Kidney glomerular epithelial cell (primary cell): ENCODE results near the gene SMAD3.

Experiments used
- DNase-seq: peaks from one replicate; lab custom pipeline; 2025; lab: John Stamatoyannopoulos, UW

SMAD3 gene

DNA sequence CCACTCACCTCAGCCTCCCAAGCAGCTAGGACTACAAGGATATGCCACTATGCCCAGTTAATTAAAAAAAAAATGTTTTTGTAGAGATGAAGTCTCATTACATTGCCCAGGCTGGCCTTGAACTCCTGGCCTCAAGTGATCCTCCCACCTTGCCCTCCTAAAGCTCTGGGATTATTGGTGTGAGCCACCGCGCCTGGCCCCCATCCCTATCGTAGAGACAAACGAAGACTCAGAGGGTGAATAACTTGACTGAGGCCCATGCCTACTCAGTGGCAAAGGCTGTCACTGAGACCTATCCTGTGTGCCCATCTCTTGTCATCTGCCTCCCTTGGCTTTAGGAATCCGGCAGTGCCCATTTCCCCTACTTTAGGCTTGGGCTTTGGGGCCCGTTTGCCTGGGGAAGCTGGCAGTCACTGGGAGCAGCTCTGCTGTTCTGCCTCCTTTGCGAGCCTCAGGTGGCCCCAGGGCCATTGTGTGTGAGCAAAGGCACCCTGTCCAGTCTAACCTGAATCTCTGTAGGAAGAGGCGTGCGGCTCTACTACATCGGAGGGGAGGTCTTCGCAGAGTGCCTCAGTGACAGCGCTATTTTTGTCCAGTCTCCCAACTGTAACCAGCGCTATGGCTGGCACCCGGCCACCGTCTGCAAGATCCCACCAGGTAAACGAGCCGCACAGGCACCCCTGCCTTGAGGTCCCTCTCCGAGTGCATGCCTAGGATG, 119.0 kb downstream of the SMAD3 start:
- no peak for DNase-seq

DNA sequence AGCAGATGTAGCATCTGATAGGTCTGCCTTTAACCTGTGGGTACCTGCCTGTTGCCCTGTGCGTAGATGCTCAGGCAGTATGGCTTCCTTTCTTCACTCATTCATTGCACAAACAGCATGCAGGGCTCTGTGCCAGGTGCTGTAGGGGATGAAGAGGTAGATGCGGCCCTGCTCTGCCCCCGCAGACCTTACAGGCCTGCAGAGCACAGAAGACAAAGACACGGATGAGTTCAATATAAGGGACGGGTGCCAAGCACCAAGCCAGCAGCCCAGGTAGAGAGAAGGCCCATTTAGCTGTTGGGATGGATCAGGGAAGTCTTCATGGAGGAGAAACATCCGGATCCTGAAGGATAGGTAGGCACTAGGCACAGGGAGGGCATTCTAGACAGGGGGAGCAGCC, 119.6 kb downstream of the SMAD3 start:
- DNase-seq: no peak

DNA sequence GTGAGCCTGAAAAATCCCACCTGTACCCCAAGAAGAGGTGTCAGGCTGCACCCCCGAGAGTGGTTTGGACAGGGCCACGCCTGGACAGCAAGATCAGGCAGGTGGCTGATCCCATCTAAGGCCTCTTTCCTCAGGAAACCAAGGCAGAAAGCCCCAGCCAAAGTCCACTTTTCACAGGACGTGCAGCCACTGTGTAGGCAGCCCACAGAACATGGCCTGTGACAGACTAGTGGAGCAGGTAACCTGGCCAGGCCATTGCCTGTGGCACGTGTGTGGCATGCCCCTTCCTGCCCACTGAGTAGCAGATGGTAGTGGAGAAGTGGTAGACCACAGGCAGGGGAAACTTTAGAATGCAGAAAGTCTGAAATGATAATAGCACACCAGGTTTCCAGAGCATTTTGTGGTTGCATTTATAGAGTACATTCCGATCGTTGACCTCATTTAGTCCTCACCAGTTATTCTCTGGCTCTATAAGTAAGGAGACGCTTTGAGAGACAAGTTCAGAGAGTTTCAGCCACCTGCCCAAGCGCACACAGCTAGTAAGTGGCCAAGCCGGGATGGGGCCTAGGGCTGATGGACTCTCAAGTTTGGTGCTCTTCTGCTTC, 120.3 kb downstream of the SMAD3 start:
- DNase-seq: no peak

DNA sequence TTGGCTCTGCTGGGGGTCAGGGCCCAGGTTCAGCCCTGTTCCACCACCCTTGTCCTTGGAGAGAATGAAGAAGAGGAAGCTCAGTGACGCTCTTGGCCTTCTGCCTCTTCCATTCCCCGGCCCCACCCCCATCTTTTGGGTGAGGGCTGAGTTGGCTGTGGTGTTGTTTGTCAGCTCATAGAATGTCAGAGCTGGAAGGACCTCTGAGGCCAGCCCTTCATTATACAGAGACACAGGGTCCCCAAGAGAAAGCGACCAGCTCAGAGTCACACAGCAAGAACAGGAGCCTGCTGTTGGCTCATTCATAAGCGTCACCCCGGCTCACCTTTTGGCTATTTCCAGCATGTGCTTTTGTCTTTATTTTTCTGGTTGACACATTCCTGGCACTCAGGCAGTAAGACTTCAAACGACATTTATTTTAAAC, 120.8 kb downstream of the SMAD3 start:
- DNase-seq: no peak

DNA sequence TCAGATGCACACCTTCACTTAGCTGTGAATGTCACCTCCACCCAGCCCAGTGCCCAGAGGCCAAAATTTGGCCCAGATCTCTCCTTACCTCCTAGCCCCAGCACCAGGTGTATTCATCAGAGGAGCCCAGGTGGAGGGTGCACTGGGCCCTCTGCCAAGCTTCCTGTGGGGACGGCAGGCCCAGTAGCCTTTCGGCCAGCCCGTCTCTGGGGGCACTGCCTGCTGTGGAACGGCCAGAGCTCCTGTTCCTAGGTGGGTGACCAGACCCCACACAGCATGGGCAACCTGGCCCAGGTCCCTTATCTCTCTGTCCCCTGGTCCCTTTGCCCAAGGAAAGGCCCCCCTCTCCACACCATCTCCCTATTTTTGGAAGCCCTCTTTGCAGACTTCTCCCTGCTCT, 121.3 kb downstream of the SMAD3 start:
- DNase-seq: no peak

DNA sequence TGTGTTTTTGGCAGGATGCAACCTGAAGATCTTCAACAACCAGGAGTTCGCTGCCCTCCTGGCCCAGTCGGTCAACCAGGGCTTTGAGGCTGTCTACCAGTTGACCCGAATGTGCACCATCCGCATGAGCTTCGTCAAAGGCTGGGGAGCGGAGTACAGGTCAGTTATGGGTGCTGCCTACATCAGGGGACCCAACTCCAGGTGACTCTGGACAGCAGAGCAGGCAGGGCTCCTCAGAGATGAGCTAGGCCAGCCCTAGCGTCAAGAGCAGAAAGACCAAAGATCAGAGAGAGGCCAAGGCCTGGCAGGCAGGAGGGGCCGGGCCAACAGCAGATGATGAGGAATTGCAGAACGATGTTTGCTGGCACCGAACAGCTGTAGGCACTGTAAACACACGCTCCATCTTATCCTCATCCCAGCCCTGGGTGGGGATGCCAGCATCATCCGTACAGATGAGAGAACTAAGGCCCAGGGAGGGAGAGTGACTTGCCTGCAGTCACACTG, 122.0 kb downstream of the SMAD3 start:
- no peak for DNase-seq

DNA sequence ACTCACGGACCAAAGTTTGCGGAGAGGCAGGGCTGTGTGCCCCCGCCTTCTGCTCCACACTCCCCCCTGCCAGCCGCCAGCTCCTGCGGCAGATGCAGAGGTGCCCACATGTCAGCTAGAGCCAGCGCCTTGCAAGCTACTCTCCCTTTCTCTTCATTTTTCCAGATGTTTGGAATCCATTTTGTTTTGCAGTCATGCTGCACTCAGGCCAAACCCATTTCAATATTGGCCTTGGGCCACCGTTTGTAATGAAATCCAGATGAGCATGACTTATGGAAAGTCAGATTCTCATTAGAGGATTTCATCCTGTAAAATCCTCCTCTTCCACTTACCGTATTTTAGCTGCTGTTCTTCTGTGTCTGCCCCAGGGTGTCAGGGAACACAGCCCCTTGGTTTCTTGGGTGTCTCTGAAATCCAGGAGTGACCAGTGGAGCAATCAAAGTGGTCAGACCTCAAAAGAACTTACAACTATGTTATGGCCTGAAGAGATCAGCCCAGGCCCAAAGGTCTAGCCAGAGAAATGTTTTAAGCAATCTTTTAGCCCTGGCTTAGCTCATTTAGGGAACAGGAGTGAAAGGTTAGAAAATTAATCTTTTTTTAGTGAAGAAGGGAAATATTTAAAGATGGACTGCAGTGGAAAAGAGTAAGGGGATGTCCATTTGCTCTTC, 123.3 kb downstream of the SMAD3 start:
- DNase-seq: no peak

DNA sequence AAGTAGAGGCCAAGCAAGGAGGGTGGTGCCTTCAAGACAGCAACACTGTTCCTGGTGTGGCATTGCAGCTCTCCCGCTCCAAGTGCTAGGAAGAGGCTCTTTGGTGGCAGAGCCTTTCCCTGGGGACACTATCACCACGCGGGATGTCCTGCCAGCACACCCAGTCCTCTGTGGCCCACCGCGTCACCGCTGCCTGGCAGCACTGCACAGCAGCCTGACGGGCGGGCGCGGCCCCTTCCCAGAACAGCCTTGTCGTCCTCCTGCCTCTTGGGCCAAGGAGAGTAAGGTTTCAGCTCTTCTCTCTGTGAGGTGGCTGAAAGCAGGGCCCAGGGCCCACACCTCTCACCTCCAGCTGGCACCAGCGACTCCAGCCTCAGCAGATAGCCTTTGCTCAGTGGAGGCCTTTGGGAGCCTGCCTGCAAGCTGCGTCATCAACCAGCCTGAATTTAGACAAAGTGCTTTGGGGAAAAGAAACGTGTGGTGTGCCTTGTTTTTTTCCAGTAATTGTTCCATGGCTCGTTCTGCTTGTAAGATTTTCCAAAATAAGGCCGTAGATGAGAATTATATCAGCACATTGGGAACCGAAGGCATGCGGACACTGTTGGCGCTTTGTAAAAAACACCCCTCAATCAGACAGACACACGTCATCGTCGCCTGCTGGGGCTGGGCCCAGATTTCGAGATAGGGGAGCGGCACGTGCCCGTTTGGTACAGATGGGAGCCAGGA, 124.1 kb downstream of the SMAD3 start:
- no peak for DNase-seq

DNA sequence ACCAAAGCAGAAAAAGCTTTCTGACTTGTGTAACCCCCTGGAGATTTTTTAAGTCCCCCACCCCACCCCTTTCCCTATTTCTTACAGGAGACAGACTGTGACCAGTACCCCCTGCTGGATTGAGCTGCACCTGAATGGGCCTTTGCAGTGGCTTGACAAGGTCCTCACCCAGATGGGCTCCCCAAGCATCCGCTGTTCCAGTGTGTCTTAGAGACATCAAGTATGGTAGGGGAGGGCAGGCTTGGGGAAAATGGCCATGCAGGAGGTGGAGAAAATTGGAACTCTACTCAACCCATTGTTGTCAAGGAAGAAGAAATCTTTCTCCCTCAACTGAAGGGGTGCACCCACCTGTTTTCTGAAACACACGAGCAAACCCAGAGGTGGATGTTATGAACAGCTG, 124.9 kb downstream of the SMAD3 start:
- DNase-seq: no peak

DNA sequence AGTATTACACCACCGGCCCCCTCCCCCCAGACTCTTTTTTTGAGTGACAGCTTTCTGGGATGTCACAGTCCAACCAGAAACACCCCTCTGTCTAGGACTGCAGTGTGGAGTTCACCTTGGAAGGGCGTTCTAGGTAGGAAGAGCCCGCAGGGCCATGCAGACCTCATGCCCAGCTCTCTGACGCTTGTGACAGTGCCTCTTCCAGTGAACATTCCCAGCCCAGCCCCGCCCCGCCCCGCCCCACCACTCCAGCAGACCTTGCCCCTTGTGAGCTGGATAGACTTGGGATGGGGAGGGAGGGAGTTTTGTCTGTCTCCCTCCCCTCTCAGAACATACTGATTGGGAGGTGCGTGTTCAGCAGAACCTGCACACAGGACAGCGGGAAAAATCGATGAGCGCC, 125.4 kb downstream of the SMAD3 start:
- DNase-seq: no peak

DNA sequence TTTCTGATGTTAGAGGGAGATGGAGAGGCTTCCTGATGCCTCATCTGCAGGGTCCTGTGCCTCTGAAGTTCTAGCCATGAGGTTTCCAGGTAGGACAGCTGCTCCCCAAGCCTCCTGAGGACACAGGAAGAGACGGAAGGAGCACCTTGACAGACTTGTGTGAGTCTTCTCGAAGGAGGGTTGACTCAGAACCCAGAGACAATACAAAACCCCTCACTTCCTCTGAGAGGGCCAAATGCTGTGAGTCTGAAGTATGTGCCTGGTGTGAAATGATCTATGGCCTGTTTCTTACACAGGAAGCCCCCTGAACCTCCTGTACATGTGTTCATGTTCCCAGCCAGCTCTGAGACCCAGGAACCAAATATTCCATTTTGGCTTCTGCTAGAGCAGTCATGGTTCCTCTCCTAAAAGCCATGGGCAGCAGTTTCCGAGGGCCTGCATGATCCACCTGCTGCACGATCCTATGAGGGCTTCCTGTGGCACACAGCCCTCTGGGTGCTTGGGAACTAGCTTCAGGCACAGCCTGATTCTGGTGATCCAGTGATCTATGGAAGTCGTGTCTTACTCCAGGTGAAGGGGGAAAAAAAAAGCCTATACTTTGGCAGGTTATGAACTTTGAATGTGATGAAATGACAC, 126.9 kb downstream of the SMAD3 start:
- no peak for DNase-seq

DNA sequence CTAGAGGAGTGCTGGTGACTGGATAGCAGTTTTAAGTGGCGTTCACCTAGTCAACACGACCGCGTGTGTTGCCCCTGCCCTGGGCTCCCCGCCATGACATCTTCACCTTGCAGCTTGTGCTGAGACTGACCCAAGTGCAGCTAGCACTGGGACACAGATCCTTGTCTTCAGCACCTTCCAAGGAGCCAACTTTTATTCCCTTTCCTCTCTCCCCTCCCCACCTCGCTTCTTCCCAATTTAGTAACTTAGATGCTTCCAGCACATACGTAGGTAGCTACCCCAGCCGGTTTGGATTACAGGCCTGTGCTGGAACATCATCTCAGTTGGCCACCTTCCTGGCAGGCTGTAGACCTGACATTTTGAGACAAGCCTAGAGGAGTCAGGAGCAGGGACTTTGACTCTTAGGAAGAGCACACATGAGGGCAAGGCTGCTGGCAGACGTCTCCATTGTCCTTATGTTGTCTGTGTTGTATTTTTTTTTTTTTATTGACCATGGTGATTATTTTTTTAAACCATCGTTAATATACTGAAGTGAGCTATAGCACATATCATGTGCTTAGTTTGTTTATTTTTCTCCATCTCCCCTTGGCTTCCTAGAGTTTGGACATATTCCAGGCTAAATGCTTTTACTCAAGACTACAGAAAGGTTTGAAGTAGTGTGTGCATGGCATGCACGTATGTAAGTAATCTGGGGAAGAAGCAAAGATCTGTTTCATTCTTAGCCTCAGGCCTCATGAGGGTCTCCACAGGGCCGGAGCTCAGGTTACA, 128.0 kb downstream of the SMAD3 start:
- DNase-seq: no peak

DNA sequence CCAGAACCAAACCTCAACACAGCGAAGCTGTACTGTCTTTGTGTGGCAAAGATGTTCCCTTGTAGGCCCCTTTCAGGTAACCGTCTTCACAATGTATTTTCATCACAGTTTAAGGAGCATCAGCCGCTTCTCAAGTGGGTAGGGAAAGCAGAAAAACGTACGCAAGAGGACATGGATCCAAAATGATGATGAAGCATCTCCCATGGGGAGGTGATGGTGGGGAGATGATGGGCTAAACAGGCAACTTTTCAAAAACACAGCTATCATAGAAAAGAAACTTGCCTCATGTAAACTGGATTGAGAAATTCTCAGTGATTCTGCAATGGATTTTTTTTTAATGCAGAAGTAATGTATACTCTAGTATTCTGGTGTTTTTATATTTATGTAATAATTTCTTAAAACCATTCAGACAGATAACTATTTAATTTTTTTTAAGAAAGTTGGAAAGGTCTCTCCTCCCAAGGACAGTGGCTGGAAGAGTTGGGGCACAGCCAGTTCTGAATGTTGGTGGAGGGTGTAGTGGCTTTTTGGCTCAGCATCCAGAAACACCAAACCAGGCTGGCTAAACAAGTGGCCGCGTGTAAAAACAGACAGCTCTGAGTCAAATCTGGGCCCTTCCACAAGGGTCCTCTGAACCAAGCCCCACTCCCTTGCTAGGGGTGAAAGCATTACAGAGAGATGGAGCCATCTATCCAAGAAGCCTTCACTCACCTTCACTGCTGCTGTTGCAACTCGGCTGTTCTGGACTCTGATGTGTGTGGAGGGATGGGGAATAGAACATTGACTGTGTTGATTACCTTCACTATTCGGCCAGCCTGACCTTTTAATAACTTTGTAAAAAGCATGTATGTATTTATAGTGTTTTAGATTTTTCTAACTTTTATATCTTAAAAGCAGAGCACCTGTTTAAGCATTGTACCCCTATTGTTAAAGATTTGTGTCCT, 129.0 kb downstream of the SMAD3 start:
- no peak for DNase-seq

DNA sequence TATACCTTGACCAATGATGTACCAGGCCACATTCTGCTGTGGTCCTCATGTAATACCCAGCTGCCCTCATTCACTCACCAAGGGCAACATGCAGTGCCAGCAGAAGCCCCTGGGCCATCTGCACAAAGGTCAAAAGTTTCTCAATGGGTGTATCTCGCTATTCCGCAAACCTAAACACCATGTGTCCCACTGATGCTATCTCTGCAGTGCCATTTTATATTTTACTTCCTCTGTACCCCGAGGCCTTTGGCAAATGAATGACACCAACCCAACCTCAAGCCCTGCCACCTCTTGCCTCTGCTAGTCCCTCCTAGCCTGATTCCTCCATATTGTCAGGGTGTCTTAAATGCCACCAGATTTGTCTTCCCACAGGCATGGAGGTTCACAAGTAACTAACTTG, 129.9 kb downstream of the SMAD3 start:
- DNase-seq: no peak

DNA sequence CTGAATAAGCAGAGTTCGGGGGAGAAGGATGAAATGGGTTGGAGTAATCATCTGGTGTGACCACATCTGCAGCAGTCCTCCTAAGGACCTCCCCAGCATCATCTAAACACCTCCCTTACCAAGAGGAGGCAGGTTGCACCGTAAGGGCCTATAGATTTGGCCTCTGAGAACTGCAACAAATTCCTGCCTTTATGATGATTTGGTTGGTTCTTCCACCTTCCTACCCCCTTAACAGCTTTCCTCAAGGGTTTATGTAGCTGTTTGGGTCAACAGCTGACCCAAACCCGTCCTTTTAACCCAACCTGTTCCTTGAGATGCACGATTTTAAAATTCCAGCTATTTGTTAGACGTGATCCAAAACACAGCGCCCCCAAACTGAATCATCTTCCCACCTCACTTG, 130.8 kb downstream of the SMAD3 start:
- DNase-seq: no peak

DNA sequence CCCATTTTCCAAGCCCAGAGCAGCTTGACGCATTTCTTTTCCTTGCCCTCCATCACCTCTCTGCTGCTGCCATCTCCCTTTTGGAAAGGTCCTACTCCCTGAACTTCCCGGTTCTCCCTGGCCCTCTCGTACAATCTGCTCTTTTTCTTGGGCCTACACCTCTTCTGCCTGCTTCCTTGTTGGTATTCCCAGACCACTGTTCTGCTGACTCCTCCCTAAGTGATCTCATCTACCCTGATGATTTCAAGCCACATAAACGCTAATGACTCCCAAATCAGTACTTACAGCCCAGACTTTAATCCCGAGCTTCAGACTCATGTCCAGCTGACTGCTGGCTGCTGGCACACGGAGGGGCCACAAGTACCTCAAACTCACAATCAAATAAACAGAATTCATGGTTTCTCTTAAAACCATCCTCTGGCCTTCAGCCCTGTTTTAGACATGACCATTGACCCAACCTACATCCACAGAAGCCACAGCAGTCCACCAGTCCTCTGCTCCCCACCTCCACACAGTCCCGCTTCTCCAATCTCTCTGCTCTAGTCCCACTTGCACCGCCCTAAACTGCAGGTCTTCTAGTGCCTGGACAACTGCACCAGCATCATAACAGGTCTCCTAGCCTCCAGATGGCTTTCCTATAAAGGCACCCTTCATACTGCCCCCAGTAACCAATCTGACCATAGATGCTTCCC, 131.4 kb downstream of the SMAD3 start:
- DNase-seq: peak; percentile 37

DNA sequence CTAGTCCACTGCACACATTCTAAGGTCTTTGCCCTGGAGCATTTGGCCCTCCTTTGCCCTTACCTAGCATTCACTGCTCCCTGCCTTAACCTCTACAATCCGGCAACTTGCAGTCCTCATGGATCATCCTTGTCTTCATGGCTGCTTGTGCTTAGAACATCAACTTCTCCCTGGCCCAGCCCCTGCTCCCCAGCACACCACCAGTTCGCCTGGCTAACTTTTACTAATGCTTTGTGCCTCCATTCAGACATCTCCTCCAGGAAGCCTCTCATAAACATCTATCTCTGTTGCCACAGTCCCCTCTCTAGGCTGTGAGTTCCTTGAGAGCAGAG, 131.9 kb downstream of the SMAD3 start:
- DNase-seq: no peak

DNA sequence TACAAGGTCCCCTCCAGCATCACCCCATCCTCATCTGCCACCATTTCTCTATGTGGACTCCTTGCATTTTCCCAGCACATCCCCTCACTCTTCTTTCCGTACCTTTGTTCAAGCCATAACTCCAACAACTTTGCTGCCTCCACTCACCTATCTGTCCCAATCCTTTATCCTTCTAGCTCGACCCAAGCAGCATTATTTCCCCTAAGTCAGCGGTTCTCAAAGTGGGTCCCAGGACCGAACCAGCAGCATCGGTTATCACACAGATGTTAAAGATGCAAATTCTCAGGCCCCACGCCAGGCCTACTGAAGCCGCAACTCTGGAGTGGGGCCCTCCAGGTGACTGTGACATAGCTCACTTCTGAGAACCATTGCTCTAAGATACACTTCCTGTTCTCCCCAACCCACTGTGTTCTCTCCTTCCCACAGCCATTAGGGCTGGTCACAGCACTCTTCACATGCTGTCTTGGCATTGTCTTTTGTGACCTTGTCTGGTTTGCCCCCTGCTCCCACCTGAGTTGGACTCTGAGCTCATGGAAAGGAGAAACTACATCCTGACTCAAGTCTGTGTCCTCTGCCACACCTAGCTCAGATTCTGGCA, 132.9 kb downstream of the SMAD3 start:
- no peak for DNase-seq

DNA sequence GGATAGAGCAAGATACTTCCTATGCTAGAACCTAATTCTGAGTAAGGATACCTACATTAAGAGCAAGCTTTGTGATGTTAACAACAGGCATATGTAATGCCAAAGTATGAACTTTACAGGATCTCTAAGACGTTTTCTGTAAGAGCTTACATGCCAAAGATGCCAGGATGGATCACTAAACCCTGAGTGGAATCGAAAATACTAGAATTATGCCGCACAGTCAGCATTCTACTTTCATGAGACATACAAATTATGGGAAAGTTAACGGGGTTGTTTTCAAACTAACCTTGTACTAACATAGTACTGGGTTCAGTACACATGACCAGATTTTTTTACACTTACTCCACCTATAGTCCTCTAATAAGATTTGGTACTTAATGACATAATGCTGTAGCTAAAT, 134.0 kb downstream of the SMAD3 start:
- DNase-seq: no peak
